GM21390 (cell line): ENCODE results near the gene DAPK3.
A peak's percentile ranks its signal among the peaks of the same experiment; 100 is the strongest.
"Not testable (repeated sequence)": the region's sequence is repeated elsewhere in the genome, so short reads cannot be mapped to it uniquely, and the experiment has no call there.

Experiments used
- ATAC-seq: cut with Tn5 transposase; IDR thresholded peaks from one replicate; pipeline ENCODE4 v1.9.1; 2021; ENCODE audit not compliant: unreplicated experiment

The DAPK3 gene

DNA sequence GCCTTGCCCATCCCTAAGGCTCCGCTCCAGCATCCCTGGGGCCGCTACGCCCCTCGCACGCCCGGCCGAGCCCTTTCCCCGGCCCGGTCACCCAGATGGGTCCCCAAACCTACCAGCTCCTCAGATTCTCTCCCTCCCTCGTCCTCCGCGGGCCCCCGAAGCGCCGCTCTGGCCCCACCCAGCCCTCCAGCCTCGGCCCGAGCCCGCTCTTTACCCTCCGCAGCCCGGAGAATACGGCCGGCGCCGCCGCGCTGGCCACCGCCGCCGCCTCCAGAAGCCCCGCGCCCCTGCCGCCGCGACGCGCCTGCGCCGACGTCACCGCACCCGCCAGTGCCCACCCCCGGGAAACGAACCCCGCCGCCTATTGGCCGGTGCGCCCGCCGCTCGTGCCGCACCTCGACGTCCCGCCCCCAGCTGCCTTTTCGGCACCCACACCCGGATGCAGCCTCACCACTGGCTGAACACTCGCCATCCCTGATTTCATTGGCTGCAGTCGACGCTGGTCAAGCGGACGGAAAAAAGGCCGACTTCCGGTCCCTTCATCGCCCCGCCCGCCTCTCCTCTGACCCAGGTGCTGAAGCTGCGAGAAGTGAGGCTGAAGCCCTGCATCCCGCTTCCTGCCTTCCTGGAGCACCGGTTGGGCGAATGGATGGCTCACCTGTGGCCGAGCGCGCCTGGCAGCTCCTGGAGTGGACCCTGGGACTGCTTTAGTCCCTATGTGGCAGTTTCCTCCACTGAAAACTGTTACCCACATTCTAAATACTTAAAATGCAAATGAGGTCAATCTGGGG lies at the start of gene DAPK3:
Gene DAPK3 (minus strand): TSS at position 292 of the 791 bp plus-strand sequence. CDS start 1,364 bp downstream, outside the sequence.
- peak; percentile 90 for ATAC-seq

DNA sequence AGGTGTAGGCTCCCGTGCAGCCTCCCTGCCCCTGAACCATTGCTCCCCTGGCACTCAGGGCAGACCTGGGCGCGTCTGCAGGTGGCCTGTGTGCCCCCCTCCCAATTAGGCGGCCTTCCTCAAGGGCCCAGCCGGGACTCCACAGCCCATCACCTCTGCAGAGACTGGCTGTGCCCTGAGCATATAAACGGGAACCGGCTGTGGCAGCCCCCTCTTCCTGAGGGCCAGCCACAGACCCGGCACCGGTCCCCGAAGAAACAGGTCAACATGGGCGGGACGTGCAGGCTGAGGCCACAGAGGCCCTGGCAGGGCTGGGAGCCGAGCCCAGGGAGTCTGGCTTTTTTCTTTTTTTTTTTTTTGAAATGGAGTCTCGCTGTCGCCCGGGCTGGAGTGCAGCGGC lies 48.7 kb upstream of the DAPK3 start:
- no peak for ATAC-seq

DNA sequence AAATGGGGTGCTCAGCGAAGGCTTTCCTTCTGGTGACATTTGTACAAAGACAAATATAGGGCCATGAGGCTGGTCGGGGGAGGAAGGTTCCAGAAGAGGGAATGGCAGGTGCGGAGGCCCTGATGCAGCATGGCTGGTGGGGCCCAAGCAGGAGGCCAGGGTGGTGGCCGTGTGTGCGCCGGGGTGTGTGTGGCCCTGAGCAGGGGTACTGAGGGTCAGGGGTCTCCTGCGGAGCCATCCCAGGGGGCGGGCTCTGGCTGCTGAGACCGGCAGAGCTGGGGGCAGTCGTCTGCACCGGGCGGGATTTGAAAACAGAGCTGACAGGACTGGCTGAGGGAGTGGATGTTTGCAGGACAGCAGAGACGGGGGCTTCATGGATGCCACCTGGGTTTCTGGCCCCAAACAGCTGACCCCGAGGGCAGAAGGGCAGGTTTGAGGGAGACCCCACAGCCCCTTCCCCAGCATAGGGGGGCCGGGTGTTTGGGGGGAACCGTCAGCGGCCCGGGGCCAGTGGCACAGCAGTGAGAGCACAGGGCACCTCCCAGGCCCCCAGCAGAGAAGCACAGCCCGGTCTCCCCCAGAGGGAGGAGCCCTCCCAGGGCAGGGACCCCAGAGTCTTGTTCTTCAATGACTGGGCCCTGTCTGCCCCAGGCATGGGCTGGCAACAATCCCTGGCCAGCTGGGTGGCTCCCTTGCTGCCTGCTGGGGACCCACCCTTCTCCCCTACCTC lies 48.0 kb upstream of the DAPK3 start:
- no peak for ATAC-seq

DNA sequence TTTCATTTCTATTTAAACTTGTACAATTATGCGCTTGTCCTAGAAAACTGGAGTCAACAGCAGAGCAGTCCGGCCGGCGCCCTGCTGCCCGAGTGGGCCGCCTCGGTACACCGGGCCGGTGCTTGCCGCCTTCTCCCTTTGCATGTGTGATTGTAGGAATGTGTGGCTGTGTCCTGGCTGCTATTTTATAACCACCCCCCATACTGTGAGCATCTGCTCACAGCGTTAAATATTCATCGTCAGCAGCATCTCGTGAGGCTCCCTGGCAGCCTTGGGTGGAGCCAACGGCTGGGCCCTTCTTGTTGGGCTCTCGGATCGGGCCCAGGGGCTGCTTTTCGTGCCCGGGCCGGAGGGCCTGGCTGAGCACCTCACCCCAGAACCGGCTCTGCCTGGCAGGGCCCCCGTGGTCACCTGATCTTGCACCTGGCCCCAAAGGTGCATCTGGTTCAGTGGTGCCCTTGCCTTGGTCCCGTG lies 47.3 kb upstream of the DAPK3 start:
- ATAC-seq, result no peak

DNA sequence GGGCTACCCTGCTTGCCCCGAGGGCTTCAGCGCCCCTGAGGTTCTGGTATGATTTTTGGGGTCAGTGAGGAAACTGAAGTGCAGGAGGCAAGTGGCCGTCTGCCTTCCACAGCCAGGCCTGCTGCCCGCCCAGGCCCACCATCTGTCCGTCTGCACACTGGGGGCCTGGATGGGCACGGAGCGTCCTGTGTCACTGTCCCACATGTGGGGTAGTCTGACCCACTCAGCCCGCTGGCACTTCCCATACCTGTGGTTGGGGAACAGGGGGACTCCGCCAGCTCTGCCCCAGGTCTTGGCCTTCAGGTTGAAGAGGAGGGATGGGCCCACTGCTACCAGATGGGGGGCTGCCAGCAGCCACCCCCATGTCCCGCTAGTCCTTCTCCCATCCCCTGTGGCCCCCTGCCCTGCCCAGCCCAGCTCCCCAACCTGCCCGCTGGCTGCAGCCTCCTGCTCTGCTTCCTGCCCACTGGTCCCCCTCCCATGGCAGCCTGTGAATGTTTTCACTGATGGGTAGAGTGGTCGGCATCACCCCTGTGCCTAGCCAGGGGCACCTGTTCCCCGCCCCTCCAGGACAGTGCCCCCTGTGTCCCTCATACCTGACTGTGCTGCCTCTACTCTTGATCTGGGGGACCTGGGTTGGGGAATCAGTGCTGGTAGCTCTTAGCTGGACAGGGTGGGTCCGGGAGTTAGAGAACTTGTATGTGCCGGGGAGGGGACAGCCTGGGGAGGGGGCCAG lies 46.2 kb upstream of the DAPK3 start:
- no peak for ATAC-seq

DNA sequence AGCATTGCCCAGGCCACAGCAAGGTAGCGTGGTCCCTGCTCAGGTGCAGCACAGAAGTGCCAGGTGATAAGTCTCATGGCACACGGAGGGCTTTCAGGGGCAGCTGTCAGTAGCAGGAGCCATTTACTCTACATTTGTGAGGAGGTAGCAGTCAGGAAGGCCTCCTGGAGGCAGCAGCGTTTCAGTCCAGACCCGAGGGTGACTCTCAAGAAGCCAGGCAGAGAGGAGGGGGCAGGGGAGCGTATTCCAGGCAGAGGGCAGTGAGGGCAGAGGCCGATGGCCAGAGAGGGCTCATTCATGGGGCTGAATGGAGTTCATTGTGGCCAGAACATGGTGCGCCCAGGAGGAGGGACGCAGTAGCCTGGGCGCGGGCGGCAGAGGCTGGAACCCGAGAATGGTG lies 45.6 kb upstream of the DAPK3 start:
- no peak for ATAC-seq

DNA sequence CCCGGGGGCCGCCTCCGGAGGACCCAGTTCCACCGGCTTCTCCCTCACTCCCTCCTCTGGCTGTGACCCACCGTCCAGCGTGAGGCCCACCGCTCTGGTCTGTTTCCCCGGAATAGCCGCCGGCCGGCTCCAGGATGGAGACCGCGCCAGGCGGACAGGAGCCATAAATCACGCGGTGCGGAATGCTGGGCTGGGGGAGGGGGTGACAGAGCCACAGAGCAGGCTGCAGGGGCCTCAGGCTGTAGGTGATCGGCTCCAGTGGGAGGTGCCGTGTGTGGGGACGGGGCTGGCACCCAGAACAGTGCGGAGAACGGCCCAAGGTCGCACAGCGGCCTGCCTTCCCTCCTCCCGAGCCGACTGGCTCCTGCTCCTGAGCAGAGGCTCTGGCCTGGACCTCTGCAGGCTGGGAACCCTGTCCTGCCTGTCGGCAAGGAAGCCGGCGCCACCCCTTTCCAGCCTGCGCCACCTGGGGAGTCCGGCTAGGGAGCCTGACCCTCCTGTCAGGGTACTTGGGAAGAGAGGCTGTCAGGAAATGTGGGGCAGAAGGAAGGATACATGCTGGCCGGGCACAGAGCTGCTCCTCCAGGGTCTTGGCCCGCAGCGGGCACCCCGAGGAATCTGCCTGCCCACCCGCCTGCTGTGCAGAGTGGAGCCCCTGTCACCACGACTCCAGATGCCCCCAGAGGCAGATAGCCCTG lies 45.0 kb upstream of the DAPK3 start:
- ATAC-seq, result no peak

DNA sequence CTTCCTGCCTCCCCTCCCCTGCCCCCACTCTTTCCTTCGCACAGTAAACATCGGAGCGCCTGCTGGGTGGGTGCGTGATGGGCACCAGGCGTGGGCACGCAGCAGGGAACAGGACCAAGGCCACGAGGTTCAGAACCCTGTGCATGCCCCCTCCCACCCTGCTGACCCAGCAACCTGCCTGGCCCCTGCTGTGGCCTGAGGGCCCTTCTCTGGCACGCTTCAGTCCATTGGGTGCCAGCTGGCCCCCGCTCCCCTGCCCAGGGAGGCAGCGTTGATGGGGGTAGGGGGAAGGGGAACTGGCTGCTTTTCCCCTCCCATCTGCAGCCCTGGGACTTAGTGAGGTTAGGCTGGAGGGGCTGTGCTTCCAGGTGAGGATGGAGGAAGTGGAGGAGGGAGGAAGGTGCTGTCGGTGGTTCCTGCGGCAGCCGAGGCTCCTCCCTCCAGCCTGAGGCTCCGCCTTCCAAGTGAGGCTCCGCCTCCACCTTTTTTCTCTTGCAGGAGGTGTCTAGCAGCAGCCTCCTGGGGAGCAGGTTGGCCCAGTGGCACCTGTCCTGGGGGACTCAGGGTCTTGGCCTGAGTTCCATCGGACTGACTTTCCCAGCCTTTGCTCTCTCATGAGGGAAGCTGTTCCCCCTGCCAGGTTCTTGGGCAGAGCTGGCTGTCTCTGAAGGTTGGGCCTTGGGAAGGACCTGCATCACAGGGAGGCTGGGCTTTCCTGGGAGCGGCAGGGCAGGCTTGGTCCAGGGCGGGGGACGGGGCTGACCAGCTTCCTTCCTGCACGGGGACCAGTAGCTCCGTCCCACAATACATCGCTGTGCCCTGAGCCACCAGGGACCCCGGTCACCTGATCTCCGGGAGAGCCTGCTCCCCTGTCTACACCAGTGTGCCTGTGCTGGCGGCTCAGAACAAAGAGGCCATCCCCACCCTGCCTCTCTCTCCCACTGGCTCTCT lies 43.9 kb upstream of the DAPK3 start:
- ATAC-seq, result no peak

DNA sequence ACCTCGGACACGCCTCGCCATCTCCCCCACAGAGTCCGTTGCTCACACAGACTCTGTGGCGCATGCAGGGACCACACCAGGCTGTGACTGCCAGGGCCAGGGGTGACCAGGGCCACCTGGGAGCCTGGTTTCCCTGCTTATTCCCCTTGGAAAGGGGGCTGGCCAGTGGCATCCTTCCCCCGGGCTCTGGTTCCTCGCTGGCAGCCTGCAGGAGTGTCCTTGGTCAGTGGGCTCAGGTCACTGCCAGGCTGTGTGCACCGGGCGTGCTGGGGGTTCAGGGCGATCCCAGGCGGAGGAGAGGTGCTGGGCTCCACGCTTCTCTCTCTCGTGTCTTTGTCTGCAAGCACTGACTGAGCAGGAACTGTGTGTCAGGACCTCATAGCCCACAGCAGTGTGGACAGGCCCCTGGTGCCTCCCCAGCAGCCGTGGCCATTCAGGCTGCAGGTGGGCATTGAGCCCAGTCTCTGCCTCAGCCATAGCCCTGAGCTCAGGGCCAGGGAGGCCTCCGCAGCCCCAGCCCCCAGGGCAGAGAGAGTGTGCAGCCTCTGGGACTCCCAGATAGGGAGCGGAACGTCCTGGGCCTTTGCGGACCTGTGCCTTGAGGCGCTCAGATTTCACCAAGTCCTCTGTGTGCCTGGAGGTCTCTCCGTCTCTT lies 43.1 kb upstream of the DAPK3 start:
- ATAC-seq, result no peak

DNA sequence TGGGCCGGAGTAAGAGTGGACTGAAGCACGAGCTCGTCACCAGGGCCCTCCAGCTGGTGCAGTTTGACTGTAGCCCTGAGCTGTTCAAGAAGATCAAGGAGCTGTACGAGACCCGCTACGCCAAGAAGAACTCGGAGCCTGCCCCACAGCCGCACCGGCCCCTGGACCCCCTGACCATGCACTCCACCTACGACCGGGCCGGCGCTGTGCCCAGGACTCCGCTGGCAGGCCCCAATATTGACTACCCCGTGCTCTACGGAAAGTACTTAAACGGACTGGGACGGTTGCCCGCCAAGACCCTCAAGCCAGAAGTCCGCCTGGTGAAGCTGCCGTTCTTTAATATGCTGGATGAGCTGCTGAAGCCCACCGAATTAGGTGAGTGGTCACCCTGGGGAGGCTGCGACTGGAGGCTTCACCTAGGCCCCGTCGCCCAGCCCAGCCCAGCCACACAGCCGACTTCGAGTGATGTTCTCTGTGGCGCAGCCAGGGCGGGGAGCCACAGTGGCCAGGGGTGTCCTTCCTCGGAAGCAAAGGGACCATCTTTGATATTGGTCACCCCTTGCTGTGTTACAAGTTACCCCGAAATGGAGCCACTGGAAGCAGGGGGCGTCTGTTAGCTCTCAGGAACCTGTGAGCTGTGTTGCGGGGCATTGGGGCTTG lies 42.2 kb upstream of the DAPK3 start:
- ATAC-seq, result no peak

DNA sequence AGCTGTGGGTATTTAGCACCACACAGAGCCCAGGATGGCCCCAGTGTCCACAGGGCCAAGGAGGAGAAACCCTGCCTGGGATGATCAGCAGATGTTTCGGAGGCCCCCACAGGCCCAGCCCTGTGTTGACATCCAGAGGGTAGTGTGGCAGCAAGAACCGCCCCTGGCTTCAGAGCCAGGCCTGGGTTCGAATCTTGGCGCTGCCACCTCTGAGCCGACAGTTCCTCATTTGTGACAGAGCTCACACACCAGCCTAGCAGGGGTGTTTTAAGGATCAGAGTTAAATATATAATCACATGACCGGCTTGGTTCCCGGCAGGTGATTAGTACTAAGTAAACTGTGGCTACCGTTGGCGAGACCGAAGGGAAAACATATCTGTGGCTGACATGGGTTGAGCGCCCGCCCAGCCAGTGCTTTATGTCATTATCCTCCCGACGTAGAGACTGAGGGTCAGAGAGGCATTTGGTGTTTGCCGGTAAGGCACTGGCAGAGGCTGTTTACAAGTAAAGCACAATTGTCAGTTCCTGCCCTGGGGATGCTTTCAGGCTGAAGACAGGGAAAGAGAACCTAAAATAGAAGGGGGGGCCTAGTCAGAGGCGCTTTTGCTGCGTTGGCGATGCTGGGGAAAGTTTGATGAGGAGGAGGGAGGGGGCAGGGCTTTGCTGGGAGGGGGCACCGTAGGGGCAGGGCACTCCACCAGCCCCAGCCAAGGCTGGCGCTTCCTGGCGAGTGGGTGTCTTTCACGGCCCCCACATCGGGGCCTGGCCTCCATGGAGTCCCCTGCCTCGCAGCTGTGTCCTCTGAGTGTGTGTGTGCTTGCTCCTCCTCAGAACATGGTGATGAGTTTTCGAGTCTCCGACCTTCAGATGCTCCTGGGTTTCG lies 41.4 kb upstream of the DAPK3 start:
- ATAC-seq, result no peak

DNA sequence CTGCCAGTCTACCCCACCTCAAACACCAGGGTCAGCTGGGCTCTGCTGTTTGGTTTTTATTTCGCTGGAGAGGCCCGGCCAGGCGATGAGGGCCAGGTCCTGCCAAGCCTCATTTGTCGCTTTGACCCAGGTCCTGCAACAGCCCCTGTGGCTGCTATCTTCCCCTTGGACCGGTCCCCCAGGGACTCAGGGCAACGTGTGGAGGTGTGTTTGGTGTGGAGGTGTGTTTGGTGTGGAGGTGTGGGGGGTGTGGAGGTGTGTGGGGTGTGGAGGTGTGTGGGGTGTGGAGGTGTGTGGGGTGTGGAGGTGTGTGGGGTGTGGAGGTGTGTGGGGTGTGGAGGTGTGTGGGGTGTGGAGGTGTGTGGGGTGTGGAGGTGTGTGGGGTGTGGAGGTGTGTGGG lies 40.5 kb upstream of the DAPK3 start:
- ATAC-seq, result not testable (repeated sequence)

DNA sequence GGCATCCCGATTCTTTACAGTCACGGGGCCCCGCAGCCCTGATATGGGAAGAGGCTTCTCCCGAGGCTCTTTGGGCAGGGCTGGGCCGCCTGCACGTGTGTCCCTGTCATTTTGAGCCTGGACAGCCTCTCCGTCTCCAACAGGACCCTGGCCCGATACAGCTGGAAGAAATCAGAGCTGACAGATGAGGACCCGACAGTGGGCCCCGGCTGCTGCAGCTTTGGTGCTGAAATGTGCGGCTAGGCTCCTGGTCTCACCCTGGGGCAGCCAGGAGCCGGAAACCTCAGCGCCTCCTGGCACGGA lies 39.9 kb upstream of the DAPK3 start:
- no peak for ATAC-seq

DNA sequence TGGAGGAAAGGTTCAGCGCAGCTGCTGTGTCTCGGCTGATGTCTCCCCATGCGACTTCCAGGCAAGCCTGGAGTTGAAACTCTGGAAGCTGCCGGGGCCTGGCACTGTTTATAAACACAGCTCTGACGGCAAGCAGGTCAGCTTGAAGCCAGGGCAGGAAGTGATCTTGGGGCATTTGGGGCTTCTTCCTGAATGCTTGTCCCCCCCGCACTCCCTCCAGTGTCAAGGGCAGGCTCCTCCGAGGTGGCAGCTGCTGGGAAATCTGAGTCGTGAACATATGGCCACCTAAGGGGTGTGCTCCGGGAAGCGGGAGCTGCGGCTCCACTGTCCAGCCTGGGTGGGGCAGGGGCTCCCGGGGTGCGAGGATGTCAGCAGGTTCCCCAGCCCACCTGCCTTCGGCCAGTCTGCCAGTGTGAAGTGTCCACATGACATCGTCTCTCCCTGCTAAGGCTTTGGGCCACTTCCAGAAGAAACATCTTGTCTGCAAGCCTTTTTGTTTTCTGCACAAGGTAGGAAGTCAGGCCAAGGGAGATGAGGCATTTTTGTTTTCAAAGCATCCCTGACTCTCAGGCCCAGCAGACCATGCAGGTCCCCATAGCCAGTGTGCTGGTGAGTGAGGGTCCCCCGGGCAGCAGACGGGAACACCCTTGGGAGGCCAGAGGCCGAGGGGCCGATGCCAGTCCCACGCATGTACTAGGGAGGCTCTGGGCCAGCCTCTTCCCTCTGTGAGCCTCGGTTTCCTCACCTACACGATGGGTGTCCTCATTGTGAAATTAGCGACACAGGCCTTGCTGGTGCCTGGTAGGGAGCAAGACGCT lies 39.3 kb upstream of the DAPK3 start:
- no peak for ATAC-seq

DNA sequence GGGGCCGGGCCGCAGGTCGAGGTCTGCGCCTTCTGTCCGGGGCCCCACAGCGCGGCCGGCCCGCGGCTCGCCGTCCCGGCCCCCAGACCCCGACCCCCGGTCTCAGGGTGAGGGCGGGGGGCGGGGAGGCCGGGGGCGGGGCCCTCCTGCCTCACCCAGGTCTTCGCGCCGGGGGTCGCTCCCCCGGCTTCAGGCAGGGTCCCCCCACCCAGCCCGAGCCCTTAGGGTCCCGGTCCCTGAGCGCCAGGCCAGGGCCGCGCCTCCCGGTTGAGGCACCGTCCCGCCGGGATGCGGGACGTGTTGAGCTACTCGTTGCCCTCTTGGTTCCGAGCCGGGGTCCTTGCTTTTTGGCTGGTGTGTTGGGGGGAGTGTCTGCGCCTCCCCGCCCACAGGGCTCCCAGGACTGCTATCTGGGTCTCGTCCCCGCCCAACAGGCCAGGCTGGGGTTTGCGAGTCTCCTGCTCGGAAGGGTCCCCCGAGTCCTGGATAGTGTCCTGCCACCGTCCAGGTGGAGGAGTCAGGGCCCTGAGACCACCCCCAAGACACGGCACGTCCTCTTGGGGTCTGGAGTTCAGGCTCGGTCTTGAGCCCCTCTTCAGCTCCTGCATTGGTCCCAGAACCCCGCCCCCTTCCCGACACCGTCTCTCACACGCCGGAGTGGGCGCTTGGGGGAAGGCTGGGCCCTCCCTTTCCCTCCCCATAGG lies 37.1 kb upstream of the DAPK3 start:
- ATAC-seq, result peak; percentile 6

DNA sequence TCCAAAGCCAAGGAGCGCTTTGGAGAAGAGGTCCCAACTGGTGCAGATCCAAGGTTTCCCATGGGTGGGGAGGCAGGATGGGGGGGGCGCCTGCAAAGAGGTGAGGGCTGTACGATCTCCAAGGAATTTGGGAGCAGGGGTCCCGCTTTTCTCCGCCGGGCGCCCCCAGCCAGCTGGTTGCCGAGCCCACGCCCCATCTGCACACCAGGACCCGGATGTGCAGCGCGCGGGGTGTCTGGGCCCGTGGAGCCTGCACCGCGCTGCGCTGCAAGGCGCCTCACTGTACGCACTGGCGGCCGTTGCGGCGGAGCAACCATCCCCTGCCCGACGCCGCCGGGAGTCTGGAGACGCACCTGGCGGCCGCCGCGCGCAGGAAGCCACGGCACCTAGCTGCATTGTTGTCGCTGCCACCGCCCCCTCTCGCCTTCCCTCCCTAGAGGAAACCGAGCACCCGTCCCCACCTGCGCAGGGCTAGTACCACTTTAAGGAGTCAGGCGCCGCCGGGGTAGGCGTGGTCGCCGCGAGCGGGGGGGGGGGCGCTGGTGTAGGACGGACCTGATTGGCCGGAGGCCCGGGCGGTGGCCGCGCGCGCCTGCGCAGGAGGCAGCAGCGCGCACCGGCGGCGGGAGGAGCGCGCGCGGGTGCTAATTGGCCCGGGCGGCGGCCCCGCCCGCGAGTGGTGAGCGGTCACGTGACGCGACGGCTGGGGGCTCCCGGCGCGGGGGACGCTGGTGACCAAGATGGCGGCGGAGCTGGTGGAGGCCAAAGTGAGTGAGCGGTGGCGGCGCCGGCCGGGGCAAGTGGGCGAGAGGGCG lies 36.3 kb upstream of the DAPK3 start, which contains the start of gene PIAS4:
Gene PIAS4 (plus strand): TSS at position 716 of the 815 bp plus-strand sequence. CDS start 25 bp downstream, at position 741.
- ATAC-seq, result peak; percentile 75
